ENCODE data around the gene PIK3R1. TPM values are rescaled to one million over a fixed set of nuclear protein-coding genes. Genes with fewer than 3 reads are reported as not detected.

PIK3R1 gene
- polyA plus RNA-seq, 1 experiment = 7.6 TPM

- CTCF ChIA-PET = interaction anchor here (0.6 to 5.0 kb wide), 3 partner anchors 16 to 193 kb away, joined by 3 to 25 read pairs (median 15); no protein-coding TSS in a partner anchor
- Histone ChIP-seq H3K27me3 (ENCODE audit: control insufficient read depth, insufficient read depth, low read length) (no peaks in the 10 kb centered on the region), H3K9me3 (ENCODE audit: control insufficient read depth, insufficient read depth, low read length) (no peaks in the 10 kb centered on the region), H3K4me3 (ENCODE audit: low read depth, low read length) (no peak overlapping the region), H3K27ac (ENCODE audit: low read depth, low read length) (no peak overlapping the region)
- TF ChIP-seq CTCF (IDR thresholded peaks at IDR 0.05; ENCODE audit: low read depth, low read length) = no peak
- no peak for DNase-seq (ENCODE audit: low read depth, low spot score)
- POLR2A ChIA-PET = no interaction called here
These were observed 53.2 kb downstream of the PIK3R1 start for GRCh38 chr5:68268852-68269130.

GRCh38 chr5:68269820-68270219, 54.3 kb downstream of the PIK3R1 start:
- no peak for DNase-seq (ENCODE audit: low read depth, low spot score)
- CTCF ChIA-PET = interaction anchor here (0.6 to 5.0 kb wide), 6 partner anchors 17 to 1294 kb away, joined by 3 to 25 read pairs (median 4); no protein-coding TSS in a partner anchor

GRCh38 chr5:68270399-68270975, 54.9 kb downstream of the PIK3R1 start:
- Histone ChIP-seq H3K4me3 (ENCODE audit: low read depth, low read length) (no peak overlapping the region), H3K27me3 (ENCODE audit: control insufficient read depth, insufficient read depth, low read length) (no peaks in the 10 kb centered on the region), H3K27ac (ENCODE audit: low read depth, low read length) (no peak overlapping the region), H3K9me3 (ENCODE audit: control insufficient read depth, insufficient read depth, low read length) (no peaks in the 10 kb centered on the region)
- ChIA-PET POLR2A (interaction anchor here (1.0 kb wide), 1 partner anchor 9 kb away, joined by 5 read pairs; no protein-coding TSS in a partner anchor), CTCF (interaction anchor here (0.6 to 5.0 kb wide), 6 partner anchors 16 to 1295 kb away, joined by 3 to 25 read pairs (median 4); no protein-coding TSS in a partner anchor)
- no peak for TF ChIP-seq CTCF (IDR thresholded peaks at IDR 0.05; ENCODE audit: low read depth, low read length)
- DNase-seq (ENCODE audit: low read depth, low spot score) = no peak

More at GRCh38 chr5:68269820-68270219, 54.3 kb downstream of the PIK3R1 start:
- Histone ChIP-seq H3K27ac (ENCODE audit: low read depth, low read length) (no peak overlapping the region), H3K27me3 (ENCODE audit: control insufficient read depth, insufficient read depth, low read length) (no peaks in the 10 kb centered on the region), H3K9me3 (ENCODE audit: control insufficient read depth, insufficient read depth, low read length) (no peaks in the 10 kb centered on the region), H3K4me3 (ENCODE audit: low read depth, low read length) (no peak overlapping the region)
- no peak for TF ChIP-seq CTCF (IDR thresholded peaks at IDR 0.05; ENCODE audit: low read depth, low read length)
- POLR2A ChIA-PET = no interaction called here

- ChIA-PET CTCF (interaction anchor here (0.5 to 5.0 kb wide), 12 partner anchors 9 to 1025 kb away, joined by 3 to 25 read pairs (median 4); no protein-coding TSS in a partner anchor), POLR2A (interaction anchor here (1.0 kb wide), 1 partner anchor 9 kb away, joined by 5 read pairs; no protein-coding TSS in a partner anchor)
- no peak for TF ChIP-seq CTCF (IDR thresholded peaks at IDR 0.05; ENCODE audit: low read depth, low read length)
- no peak overlapping the region for H3K4me3 ChIP-seq (ENCODE audit: low read depth, low read length)
- no peak overlapping the region for H3K27ac ChIP-seq (ENCODE audit: low read depth, low read length)
- no peaks in the 10 kb centered on the region for H3K9me3 ChIP-seq (ENCODE audit: control insufficient read depth, insufficient read depth, low read length)
- no peak for DNase-seq (ENCODE audit: low read depth, low spot score)
- H3K27me3 ChIP-seq (ENCODE audit: control insufficient read depth, insufficient read depth, low read length) = no peaks in the 10 kb centered on the region
These were observed 55.6 kb downstream of the PIK3R1 start for GRCh38 chr5:68271124-68271523.

- TF ChIP-seq CTCF (IDR thresholded peaks at IDR 0.05; ENCODE audit: low read depth, low read length) = peak; percentile 40; the same call in 1 of the 2 replicates
- H3K4me3 ChIP-seq (ENCODE audit: low read depth, low read length) = no peak overlapping the region
- ChIA-PET POLR2A (interaction anchor here (0.7 kb wide), 1 partner anchor 56 kb away, joined by 7 read pairs; the partner anchor contains the start of gene PIK3R1), CTCF (interaction anchor here (0.6 to 2.4 kb wide), 26 partner anchors 8 to 1377 kb away, joined by 3 to 20 read pairs (median 4); no protein-coding TSS in a partner anchor)
- no peak for DNase-seq (ENCODE audit: low read depth, low spot score)
- H3K27me3 ChIP-seq (ENCODE audit: control insufficient read depth, insufficient read depth, low read length) = no peaks in the 10 kb centered on the region
- H3K27ac ChIP-seq (ENCODE audit: low read depth, low read length) = no peak overlapping the region
- no peaks in the 10 kb centered on the region for H3K9me3 ChIP-seq (ENCODE audit: control insufficient read depth, insufficient read depth, low read length)
These were observed 56.7 kb downstream of the PIK3R1 start for GRCh38 chr5:68272289-68272688.

Data from AG04450 (cell line).